GM13976 (cell line): ENCODE measurements around the gene RNASE8.

Experiments used
- DNase-seq: peaks from one replicate; pipeline ENCODE4 v3.0.0; 2012; ENCODE audit warnings: low spot score
- in situ Hi-C: fragments of 300-500 bp; cut with MboI; formaldehyde crosslinking; loops from one replicate; pipeline ENCODE4 v1.12.0; 2022; ENCODE audit warnings: low sequenced_read_pairs, mixed read lengths, inconsistent platforms; ENCODE audit not compliant: unreplicated experiment
- TF ChIP-seq, protein P1 (sequence below): IDR thresholded peaks from 2 replicates; pipeline ENCODE4 v1.5.1; 2012; ENCODE audit warnings: borderline replicate concordance, mild to moderate bottlenecking; ENCODE audit not compliant: insufficient read depth; ENCODE audit errors: extremely low read depth, missing control alignments, control extremely low read depth

The RNASE8 gene

DNA sequence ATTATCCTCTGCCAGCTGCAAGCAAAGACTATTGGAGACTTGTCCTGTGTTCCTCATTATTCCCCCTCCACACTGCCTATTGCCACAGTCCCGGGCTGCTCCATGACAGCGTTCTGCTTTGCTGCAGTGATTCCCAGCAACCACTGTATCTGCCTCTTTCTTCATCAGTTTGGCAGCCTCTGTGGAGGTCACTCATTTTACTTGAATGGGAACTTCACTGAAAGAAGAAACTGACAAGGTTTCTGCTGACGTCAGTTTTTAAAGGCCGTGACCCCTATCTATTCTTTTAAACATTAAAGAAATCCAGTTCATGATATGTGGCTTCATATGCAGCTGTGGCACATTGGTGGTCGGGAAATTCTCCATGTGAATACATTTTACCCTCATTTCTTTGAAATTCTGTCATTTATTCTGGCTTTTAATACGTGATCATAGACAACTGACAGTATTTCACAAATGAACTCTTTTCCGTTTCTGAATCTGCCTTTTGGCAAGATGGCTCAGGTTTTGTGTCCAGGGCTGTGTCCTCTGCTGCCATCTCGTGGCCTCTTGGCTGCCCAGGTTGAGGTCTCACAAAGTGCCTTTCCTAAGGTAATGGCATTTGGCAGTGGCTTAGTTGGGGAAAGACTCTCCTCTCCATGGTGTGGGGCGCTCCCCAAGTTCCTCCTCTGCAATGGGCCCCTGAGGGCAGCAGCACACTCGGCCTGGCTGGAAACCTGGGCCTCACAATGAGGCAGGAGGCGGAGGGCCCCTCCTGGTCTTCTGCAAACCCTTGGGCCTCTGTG is 49.1 kb downstream of the RNASE8 start:
- DNase-seq: peak; percentile 72
- TF ChIP-seq, protein P1, sequence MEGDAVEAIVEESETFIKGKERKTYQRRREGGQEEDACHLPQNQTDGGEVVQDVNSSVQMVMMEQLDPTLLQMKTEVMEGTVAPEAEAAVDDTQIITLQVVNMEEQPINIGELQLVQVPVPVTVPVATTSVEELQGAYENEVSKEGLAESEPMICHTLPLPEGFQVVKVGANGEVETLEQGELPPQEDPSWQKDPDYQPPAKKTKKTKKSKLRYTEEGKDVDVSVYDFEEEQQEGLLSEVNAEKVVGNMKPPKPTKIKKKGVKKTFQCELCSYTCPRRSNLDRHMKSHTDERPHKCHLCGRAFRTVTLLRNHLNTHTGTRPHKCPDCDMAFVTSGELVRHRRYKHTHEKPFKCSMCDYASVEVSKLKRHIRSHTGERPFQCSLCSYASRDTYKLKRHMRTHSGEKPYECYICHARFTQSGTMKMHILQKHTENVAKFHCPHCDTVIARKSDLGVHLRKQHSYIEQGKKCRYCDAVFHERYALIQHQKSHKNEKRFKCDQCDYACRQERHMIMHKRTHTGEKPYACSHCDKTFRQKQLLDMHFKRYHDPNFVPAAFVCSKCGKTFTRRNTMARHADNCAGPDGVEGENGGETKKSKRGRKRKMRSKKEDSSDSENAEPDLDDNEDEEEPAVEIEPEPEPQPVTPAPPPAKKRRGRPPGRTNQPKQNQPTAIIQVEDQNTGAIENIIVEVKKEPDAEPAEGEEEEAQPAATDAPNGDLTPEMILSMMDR: peak; percentile 94
- in situ Hi-C loops: no loop called here

DNA sequence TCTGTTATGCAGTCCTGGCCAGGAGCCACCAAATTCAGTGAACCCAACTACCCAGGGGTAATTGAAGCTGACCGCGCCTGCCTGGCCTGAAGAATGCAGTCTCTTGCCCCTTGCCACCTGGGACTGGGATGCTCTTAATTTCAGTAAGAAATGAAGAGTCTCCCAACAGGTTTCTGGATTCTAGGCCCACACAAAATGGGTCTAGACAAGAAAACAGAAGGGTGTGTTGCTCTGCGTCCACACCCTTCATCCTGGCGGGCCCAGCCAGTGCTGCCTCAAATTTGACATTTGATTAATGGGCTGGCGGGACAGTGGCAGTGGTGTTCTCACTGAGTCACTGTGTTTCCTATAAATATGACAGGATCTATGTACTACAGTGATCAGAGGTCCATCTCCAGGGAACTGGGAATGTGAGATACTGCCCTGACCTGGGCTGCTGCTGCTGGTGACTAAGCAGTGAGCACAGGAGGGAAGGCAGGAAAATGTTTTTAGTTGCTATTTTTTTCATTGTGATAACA is 49.7 kb downstream of the RNASE8 start:
- no peak for DNase-seq
- in situ Hi-C loops: no loop called here
- TF ChIP-seq, protein P1: no peak
